Activated naive CD8-positive, alpha-beta T cell treated with anti-CD3 and anti-CD28 coated beads for 36 hours (primary cell): ENCODE measurements around the gene COA6. TPM values are rescaled to one million over a fixed set of nuclear protein-coding genes. Genes with fewer than 3 reads are reported as not detected.

Experiments used
- DNase-seq: peaks from one replicate; pipeline ENCODE4 v3.0.0; 2021
- H3K27ac Mint-ChIP-seq: one replicate; pipeline ENCODE4 v1.8.0; 2022; ENCODE audit warnings: mild to moderate bottlenecking, moderate library complexity, mixed read lengths
- H3K27me3 Mint-ChIP-seq: one replicate; pipeline ENCODE4 v1.8.0; 2022; ENCODE audit warnings: mild to moderate bottlenecking, mixed read lengths
- H3K36me3 Mint-ChIP-seq: one replicate; pipeline ENCODE4 v1.8.0; 2021; ENCODE audit warnings: mild to moderate bottlenecking, mixed read lengths
- H3K4me1 Mint-ChIP-seq: one replicate; pipeline ENCODE4 v1.8.0; 2021; ENCODE audit warnings: mixed read lengths
- H3K4me3 Mint-ChIP-seq: one replicate; pipeline ENCODE4 v1.8.0; 2022; ENCODE audit warnings: mild to moderate bottlenecking, moderate library complexity, mixed read lengths
- H3K9me3 Mint-ChIP-seq: one replicate; pipeline ENCODE4 v1.8.0; 2022; ENCODE audit warnings: mixed read lengths
- total RNA-seq, 2 experiments: library from RNA; stranded (reverse); gene quantifications; one replicate each; pipeline ENCODE4 v1.2.3, GENCODE V29; 2021

COA6 gene
- total RNA-seq, 2 experiments from 2014 or later, result 60.0 to 63.7 TPM

DNA sequence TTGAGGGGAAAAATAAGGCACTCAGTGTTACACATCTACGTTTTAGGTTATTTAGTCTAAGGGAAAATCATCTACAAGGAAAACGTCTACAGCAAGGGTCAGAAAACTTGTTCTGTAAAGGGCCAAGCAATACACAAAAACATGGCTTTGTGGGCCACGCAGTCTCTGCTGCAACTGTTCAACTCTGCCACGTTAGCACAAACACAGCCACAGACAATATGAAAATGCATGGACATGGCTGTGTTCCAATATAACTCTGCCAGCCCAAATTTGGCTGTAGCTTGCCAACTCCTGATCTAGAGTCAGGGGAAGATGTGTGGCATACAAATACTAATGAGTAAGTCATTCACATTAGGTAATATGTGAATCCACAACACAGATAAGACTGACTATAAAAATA is 40.7 kb downstream of the COA6 start:
- Mint-ChIP-seq H3K27me3 (no peaks in the 10 kb centered on the region), H3K27ac (no peak overlapping the region), H3K36me3 (peaks cover 11% of the 10 kb centered on the region), H3K4me1 (no peaks in the 10 kb centered on the region), H3K9me3 (no peaks in the 10 kb centered on the region), H3K4me3 (no peak overlapping the region)
- DNase-seq, result no peak

GRCh38 chr1:234427950-234428646 is 54.8 kb downstream of the COA6 start:
- Mint-ChIP-seq H3K4me3 (no peak overlapping the region), H3K36me3 (peaks cover 23% of the 10 kb centered on the region), H3K4me1 (no peaks in the 10 kb centered on the region), H3K27ac (no peak overlapping the region), H3K27me3 (no peaks in the 10 kb centered on the region), H3K9me3 (no peaks in the 10 kb centered on the region)
- DNase-seq, result no peak

DNA sequence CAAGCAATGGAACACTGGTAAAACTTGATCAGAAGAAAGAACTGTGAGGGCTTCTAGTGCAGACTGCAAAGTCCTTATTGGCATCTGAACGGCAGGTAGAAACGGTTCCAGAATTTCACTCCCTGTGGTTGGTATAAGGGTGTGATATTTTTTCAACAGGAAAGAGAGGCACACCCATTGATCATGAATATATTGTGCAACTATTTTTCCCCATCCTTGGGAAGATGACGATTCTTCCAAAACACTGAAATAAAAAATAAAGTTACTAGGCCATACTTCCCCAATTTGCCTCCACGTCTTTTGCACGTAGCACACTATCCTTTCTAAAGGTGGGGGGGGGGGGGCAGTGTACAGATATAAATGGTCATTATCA is 56.2 kb downstream of the COA6 start:
- Mint-ChIP-seq H3K4me1 (peaks cover 4% of the 10 kb centered on the region), H3K36me3 (peaks cover 29% of the 10 kb centered on the region), H3K27ac (no peak overlapping the region), H3K27me3 (no peaks in the 10 kb centered on the region), H3K4me3 (no peak overlapping the region), H3K9me3 (no peaks in the 10 kb centered on the region)
- DNase-seq, result no peak

GRCh38 chr1:234430691-234431090 is 57.4 kb downstream of the COA6 start:
- Mint-ChIP-seq H3K27me3 (no peaks in the 10 kb centered on the region), H3K4me1 (peaks cover 4% of the 10 kb centered on the region), H3K4me3 (no peak overlapping the region), H3K36me3 (peaks cover 35% of the 10 kb centered on the region), H3K9me3 (no peaks in the 10 kb centered on the region), H3K27ac (no peak overlapping the region)
- no peak for DNase-seq

DNA sequence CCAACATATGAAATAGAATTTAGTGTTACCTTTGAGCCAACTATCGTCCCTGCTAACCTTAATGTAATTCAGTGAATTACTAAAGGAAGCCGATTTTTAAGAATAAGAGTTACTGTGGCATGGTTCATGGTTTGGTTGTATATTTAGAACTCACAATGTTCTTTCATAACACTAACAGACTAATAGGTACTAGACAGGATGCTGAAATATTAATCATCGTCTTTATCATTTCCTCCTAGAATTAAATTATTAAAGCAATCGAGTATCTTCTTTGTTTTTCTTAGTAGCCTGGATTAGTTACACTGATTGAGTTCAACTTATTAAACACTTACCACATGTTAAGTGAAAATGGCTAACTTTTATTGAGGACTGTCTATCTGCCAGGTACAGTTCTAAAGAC is 58.0 kb downstream of the COA6 start:
- Mint-ChIP-seq H3K27me3 (no peaks in the 10 kb centered on the region), H3K36me3 (peaks cover 35% of the 10 kb centered on the region), H3K4me3 (no peak overlapping the region), H3K4me1 (peaks cover 4% of the 10 kb centered on the region), H3K27ac (no peak overlapping the region), H3K9me3 (no peaks in the 10 kb centered on the region)
- no peak for DNase-seq

- no peak for DNase-seq
- H3K4me3 Mint-ChIP-seq, result no peak overlapping the region
- peaks cover 4% of the 10 kb centered on the region for H3K4me1 Mint-ChIP-seq
- no peak overlapping the region for H3K27ac Mint-ChIP-seq
- no peaks in the 10 kb centered on the region for H3K9me3 Mint-ChIP-seq
- H3K36me3 Mint-ChIP-seq, result peaks cover 33% of the 10 kb centered on the region
- H3K27me3 Mint-ChIP-seq, result no peaks in the 10 kb centered on the region
These were observed 60.5 kb downstream of the COA6 start for GRCh38 chr1:234433563-234434285.

Other genes with a start within 250 kb of the COA6 start
- gene TARBP1, start 105.7 kb downstream of the COA6 start, total RNA-seq, result 10 to 100 TPM; 38.6 to 44.0 TPM
- gene IRF2BP2, start 236.7 kb downstream of the COA6 start, total RNA-seq, result 100 to 1,000 TPM; 109 to 111 TPM